ENCODE results near the gene RTP5. TPM values are rescaled to one million over a fixed set of nuclear protein-coding genes. Genes with fewer than 3 reads are reported as not detected.
"Not testable (repeated sequence)": the region's sequence is repeated elsewhere in the genome, so short reads cannot be mapped to it uniquely, and the experiment has no call there.

The RTP5 gene
- total RNA-seq, 1 experiment from 2014 or later = not detected

GRCh38 chr2:241922816-241923601 is 53.5 kb downstream of the RTP5 start:
- DNase-seq (ENCODE audit: low read depth) = not testable (repeated sequence)

Other genes with a start within 250 kb of the RTP5 start
- 22.2 and 25.9 TPM in 2 replicates for gene THAP4, start 232.6 kb upstream of the RTP5 start, total RNA-seq (2014; rRNA removed; shearing (Covaris generic))
- gene ATG4B, start 232.0 kb upstream of the RTP5 start, total RNA-seq (2014; rRNA removed; shearing (Covaris generic)) = 46.1 and 49.5 TPM in 2 replicates
- 40.6 and 49.3 TPM in 2 replicates for gene DTYMK, start 182.9 kb upstream of the RTP5 start, total RNA-seq (2014; rRNA removed; shearing (Covaris generic))
- gene ING5, start 167.7 kb upstream of the RTP5 start, total RNA-seq (2014; rRNA removed; shearing (Covaris generic)) = 9.2 and 11.0 TPM in 2 replicates
- 3.5 and 6.1 TPM in 2 replicates for gene D2HGDH, start 135.1 kb upstream of the RTP5 start, total RNA-seq (2014; rRNA removed; shearing (Covaris generic))
- not detected in 2 replicates for gene GAL3ST2, start 92.9 kb upstream of the RTP5 start, total RNA-seq (2014; rRNA removed; shearing (Covaris generic))
- not detected in 2 replicates for gene NEU4, start 60.5 kb upstream of the RTP5 start, total RNA-seq (2014; rRNA removed; shearing (Covaris generic))
- gene PDCD1, start 10.8 kb upstream of the RTP5 start, total RNA-seq (2014; rRNA removed; shearing (Covaris generic)) = not detected in 2 replicates